Neuron (in vitro differentiated cells): ENCODE data around the gene HPGDS.
"Not testable (repeated sequence)": the region's sequence is repeated elsewhere in the genome, so short reads cannot be mapped to it uniquely, and the experiment has no call there.

Experiments used
- H2AFZ ChIP-seq: one replicate; pipeline ENCODE4 v1.6.1; 2013; ENCODE audit warnings: low read depth, mild to moderate bottlenecking, inconsistent platforms, low read length, moderate library complexity
- H3K27me3 ChIP-seq: one replicate; pipeline ENCODE4 v1.6.1; 2013; ENCODE audit warnings: low read length; ENCODE audit not compliant: insufficient read depth
- H3K36me3 ChIP-seq: one replicate; pipeline ENCODE4 v1.6.1; 2013; ENCODE audit warnings: low read length; ENCODE audit not compliant: insufficient read depth
- H3K4me1 ChIP-seq: one replicate; pipeline ENCODE4 v1.6.1; 2013; ENCODE audit warnings: low read length; ENCODE audit not compliant: insufficient read depth
- H3K4me3 ChIP-seq: 2 replicates; pipeline ENCODE4 v1.5.1; 2013; ENCODE audit warnings: mild to moderate bottlenecking, low read length, moderate library complexity
- H3K9me3 ChIP-seq: one replicate; pipeline ENCODE4 v1.6.1; 2013; ENCODE audit warnings: low read length

Gene HPGDS

DNA sequence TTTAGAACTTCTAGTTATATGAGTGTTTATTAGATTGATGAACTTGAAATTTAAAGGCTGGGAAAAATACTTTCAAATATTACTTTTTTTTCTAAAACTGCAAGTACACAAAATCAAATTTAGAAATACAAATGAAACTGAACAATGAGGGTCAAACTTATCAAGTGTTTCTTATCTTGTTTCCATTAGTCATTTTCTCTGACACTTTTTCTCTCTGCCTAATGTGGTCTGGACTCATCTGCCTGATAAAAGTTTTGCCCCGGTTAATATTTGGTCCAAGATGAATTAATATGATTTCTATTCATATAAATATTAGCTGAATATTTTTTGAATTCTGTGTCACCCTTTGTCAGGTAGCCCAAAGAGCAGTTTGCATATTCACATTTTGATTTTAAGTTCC is 8.7 kb upstream of the HPGDS start:
- Histone ChIP-seq H3K27me3 (no peaks in the 10 kb centered on the region), H3K9me3 (no peaks in the 10 kb centered on the region), H3K4me1 (no peaks in the 10 kb centered on the region), H3K4me3 (no peak overlapping the region), H2AFZ (no peak overlapping the region), H3K36me3 (no peaks in the 10 kb centered on the region)

DNA sequence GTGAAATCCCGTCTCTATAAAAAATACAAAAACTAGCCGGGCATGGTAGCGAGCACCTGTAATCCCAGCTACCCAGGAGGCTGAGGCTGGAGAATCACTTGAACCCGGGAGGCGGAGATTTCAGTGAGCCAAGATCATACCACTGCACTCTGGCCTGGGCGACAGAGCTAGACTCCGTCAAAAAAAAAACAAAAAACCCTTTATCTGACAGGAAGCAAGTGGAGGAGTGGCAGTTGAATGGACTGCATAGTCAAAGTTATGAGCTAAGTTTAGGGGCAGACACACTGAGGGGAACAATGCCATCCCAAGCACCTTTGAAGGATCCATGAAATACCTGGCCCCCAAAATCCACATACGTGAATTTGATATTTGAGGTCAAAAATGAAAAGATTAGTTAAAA is 7.5 kb upstream of the HPGDS start:
- no peaks in the 10 kb centered on the region for H3K4me1 ChIP-seq
- H3K36me3 ChIP-seq, result no peaks in the 10 kb centered on the region
- no peaks in the 10 kb centered on the region for H3K27me3 ChIP-seq

DNA sequence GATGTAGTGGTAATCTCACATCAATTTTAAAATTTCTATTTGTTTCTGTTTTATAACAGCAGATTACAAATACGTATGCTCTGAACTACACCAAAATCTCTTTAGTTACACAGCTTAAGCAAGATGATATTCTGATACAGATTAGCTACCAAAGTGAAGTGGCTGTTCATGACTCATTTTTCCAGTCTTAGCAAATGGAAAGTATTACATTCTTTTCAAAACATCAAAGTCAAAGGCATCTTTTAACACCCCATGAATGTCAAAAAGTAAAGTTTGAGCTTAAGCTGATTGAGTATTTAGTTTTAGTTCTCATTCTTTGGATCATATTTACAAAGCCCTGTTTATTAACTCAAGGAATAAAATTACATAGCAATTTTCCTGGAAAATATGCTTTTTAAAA is 6.6 kb upstream of the HPGDS start:
- Histone ChIP-seq H3K36me3 (no peaks in the 10 kb centered on the region), H3K9me3 (no peaks in the 10 kb centered on the region), H3K4me3 (no peak overlapping the region), H2AFZ (no peak overlapping the region), H3K4me1 (no peaks in the 10 kb centered on the region), H3K27me3 (no peaks in the 10 kb centered on the region)

More for the DNA sequence above, 7.5 kb upstream of the HPGDS start:
- no peaks in the 10 kb centered on the region for H3K9me3 ChIP-seq
- no peak overlapping the region for H2AFZ ChIP-seq
- H3K4me3 ChIP-seq, result no peak overlapping the region

DNA sequence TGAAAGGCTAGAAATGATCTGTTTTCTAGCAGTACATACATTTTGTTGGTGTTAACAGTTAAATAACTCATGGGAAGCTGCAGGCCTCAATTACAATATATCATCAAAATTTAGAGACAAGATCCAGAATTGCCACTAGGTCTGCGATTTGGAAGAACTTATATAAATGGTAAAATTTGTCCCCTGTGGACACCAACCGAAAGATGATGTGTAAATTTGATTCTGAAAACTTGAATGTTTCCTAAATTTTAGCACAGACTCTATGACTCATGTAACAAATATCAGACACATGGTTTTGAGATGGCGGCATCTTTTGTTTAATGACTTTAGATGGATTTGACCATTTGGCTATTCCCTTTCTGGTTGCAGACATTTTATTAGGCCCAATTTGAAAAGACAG is 6.0 kb upstream of the HPGDS start:
- H3K9me3 ChIP-seq, result no peaks in the 10 kb centered on the region
- H3K4me1 ChIP-seq, result no peaks in the 10 kb centered on the region
- no peaks in the 10 kb centered on the region for H3K27me3 ChIP-seq
- H3K4me3 ChIP-seq, result no peak overlapping the region
- no peak overlapping the region for H2AFZ ChIP-seq
- no peaks in the 10 kb centered on the region for H3K36me3 ChIP-seq

DNA sequence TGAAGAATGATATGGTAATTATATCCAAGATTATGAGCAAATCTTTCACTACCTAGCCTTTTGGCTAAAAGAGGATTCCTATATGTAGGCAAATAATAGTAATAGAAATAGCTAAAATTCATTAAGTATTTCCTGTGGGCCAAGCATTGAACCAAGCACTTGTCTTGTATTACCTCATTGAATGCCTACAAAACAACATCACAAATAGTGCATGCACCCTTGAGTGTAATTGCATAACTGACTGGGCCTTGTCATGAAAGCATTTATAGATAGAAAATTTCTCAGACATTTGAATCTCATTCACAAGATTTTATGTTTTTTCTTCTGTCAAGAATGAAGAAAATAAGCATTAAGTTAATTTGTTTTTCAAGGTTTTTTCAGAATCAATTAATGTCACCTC is 3.9 kb upstream of the HPGDS start:
- no peaks in the 10 kb centered on the region for H3K9me3 ChIP-seq
- H3K36me3 ChIP-seq, result no peaks in the 10 kb centered on the region
- H3K4me3 ChIP-seq, result no peak overlapping the region
- no peak overlapping the region for H2AFZ ChIP-seq
- no peaks in the 10 kb centered on the region for H3K4me1 ChIP-seq
- H3K27me3 ChIP-seq, result no peaks in the 10 kb centered on the region

DNA sequence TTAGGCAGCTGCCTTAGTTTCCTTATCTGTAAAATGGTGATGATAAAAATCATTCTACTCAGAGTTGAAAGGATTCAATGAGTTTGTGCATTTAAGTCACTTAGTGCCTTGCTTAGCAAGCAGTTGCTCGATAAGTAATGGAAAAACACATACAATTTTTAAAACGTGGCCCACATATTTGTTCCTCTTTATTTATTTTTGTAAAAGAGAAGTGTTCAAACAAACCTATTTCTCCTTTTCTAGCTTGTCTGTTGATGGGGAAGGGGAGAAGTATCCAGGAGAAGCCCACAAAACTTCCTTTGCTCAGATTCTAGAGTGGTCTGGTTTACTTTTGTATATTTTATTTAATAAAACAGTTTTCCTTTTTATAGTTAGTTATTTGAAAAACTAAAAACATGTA is 3.3 kb upstream of the HPGDS start:
- Histone ChIP-seq H3K4me3 (no peak overlapping the region), H3K4me1 (no peaks in the 10 kb centered on the region), H3K27me3 (no peaks in the 10 kb centered on the region), H3K36me3 (no peaks in the 10 kb centered on the region), H3K9me3 (no peaks in the 10 kb centered on the region), H2AFZ (no peak overlapping the region)

DNA sequence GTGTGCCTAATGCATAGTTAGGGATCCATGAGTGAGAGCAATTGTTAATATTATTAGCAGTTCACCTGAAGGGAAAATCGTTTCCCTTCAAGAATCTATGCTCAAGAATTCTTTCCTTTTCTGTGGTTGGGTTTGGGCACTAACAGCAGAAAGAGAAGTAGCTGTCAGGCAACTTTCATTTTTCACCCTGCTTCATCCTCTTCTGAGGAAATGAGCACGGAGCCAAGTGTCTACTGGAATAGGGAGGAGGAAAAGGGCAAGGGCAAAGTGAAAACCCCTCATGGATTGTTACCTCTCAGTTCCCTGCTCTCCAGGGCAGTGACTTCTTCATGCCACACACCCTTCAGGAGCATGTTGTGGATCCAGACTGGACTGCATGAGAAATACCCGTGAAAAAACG is 2.6 kb upstream of the HPGDS start:
- Histone ChIP-seq H3K4me3 (no peak overlapping the region), H3K4me1 (no peaks in the 10 kb centered on the region), H3K36me3 (no peaks in the 10 kb centered on the region), H2AFZ (no peak overlapping the region), H3K9me3 (no peaks in the 10 kb centered on the region), H3K27me3 (no peaks in the 10 kb centered on the region)

DNA sequence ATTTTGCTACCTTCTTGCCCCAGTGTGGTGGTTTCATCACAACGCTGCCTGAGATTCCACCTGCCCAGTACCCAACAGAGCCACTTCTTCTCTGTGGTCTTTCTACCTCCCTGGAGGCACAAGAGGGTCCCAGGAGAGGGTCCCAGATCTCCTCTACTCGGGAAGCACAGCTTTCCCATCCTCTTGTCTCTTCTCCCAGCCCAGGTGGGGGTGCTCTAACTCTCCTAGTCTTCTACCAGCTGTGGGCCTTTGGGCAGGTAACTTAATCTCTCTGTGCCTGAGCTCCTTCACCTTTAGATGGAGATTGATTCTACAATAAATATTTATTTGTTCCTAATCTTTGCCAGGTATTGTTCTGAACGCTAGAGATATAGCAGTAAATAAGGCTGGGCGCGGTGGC is 1.8 kb upstream of the HPGDS start:
- Histone ChIP-seq H2AFZ (no peak overlapping the region), H3K4me3 (no peak overlapping the region), H3K4me1 (no peaks in the 10 kb centered on the region), H3K27me3 (no peaks in the 10 kb centered on the region), H3K36me3 (no peaks in the 10 kb centered on the region), H3K9me3 (no peaks in the 10 kb centered on the region)

DNA sequence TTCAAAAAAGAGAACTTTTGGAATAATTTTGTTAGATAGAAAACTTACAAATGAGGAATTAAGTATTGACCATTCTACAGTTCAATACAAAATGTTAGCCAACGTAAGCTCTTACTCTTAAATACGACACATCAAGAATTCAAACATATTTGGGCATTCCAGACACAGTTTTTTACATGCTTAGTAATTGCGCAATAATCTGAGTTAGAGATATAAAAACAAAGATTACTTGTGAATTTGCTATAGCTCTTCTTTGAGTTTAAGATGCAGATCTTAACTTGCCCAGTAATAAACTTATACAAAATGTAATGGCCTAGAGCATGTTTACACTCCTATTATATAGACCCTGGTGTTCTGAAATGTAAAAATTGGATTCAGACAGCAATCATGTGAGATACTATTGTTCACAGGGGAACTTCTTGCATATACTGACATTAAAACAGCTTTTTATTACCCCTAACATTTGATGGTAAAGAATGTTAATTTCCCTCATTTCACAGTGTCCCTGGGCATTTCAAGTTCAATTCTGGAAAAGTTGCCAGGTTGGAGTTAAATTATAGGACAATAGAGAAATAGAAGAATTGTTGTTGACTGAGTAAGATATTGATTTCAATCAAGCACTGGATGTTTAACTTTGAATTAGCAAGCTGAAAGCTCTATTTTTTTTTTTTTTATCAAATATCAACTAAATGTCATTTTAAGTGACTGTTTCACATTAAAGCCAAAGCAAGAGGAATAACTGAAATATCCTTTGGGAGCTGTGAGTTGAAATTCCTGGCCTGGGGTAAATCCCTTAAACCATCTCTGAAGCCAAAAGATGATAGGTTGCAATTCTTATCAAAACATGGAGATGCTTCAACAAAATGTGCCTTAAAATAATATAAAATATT is 910 bp downstream of the HPGDS start:
- H2AFZ ChIP-seq, result no peak overlapping the region
- H3K9me3 ChIP-seq, result no peaks in the 10 kb centered on the region
- no peaks in the 10 kb centered on the region for H3K36me3 ChIP-seq
- H3K4me1 ChIP-seq, result no peaks in the 10 kb centered on the region
- H3K4me3 ChIP-seq, result no peak overlapping the region
- H3K27me3 ChIP-seq, result no peaks in the 10 kb centered on the region

DNA sequence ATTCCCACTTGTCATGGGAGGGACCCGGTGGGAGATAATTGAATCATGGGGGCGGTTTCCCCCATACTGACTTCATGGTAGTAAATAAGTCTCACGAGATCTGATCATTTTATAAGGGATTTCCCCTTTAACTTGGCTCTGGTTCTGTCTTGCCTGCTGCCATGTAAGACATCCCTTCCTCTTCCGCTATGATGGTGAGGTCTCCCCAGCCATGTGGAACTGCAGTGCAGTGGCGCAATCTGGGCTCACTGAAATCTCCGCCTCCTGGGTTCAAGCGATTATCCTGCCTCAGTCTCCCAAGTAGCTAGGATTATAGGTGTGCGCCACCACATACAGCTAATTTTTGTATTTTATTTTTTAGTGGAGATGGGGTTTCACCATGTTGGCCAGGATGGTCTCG is 2.9 kb downstream of the HPGDS start:
- H3K27me3 ChIP-seq, result no peaks in the 10 kb centered on the region
- H3K9me3 ChIP-seq, result no peaks in the 10 kb centered on the region
- no peaks in the 10 kb centered on the region for H3K36me3 ChIP-seq
- no peak overlapping the region for H3K4me3 ChIP-seq
- no peaks in the 10 kb centered on the region for H3K4me1 ChIP-seq
- H2AFZ ChIP-seq, result no peak overlapping the region

DNA sequence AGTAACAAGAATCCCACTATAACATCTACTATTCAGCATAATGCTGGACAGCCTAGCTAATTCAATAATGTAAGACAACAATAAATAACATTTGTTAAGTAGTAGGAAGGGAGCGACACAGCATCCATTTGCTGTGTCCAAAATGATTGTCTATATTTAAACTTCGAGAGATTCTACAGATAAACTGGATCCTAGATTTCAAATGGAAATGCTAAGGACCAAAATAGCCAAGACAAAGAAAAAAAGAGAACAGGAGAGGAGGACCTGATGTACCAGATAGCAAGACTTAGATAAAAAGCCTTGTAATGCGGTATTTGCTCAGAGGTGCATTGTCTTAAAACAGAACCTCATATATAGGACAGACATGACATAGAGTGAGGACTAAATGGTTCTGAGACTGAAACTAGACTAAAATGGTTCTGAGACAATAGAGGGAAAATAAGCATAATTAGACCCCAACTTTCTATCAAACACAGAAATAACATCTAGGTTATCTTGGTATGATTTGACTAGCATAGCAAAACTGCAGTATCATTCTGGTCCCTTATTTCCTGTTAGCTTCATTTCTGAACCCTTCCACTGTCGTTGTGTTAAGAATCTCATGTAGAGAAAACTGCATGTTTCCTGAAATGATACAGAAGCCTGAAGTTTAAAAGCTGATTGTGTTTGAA is 3.8 kb downstream of the HPGDS start:
- Histone ChIP-seq H3K27me3 (no peaks in the 10 kb centered on the region), H3K4me1 (peaks cover 4% of the 10 kb centered on the region), H3K9me3 (no peaks in the 10 kb centered on the region), H3K4me3 (no peak overlapping the region), H3K36me3 (no peaks in the 10 kb centered on the region), H2AFZ (no peak overlapping the region)

DNA sequence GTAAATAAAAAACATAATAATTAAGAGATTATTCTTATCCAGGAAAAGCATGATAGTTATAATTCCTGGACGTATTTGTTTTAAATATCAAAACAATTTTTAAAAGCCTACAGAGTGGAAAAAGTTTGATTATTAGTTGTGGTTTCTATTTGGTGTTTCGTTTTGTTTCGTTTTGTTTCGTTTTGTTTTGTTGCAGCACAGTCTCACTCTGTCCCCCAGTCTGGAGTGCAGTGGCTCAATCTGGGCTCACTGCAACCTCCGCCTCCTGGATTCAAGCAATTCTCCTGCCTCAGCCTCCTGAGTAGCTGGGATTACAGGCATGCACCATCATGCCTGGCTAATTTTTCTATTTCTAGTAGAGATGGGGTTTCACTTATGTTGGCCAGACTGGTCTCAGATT is 5.8 kb downstream of the HPGDS start:
- H3K9me3 ChIP-seq, H3K4me3 ChIP-seq, H3K27me3 ChIP-seq, H2AFZ ChIP-seq, H3K36me3 ChIP-seq: not testable (repeated sequence)
- peaks cover 12% of the 10 kb centered on the region for H3K4me1 ChIP-seq

DNA sequence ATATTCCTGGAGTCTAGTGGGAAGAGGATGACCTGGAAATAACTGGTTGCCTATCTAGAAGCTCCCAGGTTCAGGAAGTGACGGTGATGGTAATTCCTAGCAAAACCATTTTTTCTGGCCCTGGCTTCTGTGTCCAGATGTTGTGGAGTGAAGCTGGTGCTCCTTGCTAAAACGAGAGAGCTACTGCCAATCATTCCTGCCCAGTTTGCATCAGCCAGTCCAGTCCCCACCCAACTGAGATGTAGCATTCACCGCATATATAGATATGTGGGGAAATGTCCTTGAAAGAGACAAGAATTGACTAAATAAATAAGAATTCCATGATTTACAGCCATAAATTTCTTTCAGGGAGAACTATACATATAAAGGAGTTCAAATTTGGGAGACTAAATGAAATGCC is 6.3 kb downstream of the HPGDS start:
- H3K36me3 ChIP-seq, result no peaks in the 10 kb centered on the region
- H3K4me3 ChIP-seq, result no peak overlapping the region
- no peaks in the 10 kb centered on the region for H3K9me3 ChIP-seq
- peaks cover 12% of the 10 kb centered on the region for H3K4me1 ChIP-seq
- H3K27me3 ChIP-seq, result no peaks in the 10 kb centered on the region
- no peak overlapping the region for H2AFZ ChIP-seq
